HG03039 (cell line): ENCODE measurements around the gene TNFSF13.
"Not testable (repeated sequence)": the region's sequence is repeated elsewhere in the genome, so short reads cannot be mapped to it uniquely, and the experiment has no call there.

Experiments used
- ATAC-seq: cut with Tn5 transposase; IDR thresholded peaks from one replicate; pipeline ENCODE4 v1.9.1; 2021; ENCODE audit warnings: mild to moderate bottlenecking, moderate library complexity; ENCODE audit not compliant: unreplicated experiment

TNFSF13 gene

GRCh38 chr17:7589891-7590691, 31.5 kb downstream of the TNFSF13 start, which contains the start of gene SOX15:
TSS of gene SOX15 (minus strand) at chr17:7590094. CDS start at chr17:7589676, 418 bp downstream.
- no peak for ATAC-seq

- ATAC-seq: no peak
These were observed 32.2 kb downstream of the TNFSF13 start for GRCh38 chr17:7590743-7591142.

- no peak for ATAC-seq
These were observed 33.0 kb downstream of the TNFSF13 start for GRCh38 chr17:7591596-7591995.

- no peak for ATAC-seq
These were observed 34.0 kb downstream of the TNFSF13 start for GRCh38 chr17:7592422-7593021.

- no peak for ATAC-seq
These were observed 34.7 kb downstream of the TNFSF13 start for GRCh38 chr17:7593296-7593695.

- ATAC-seq: not testable (repeated sequence)
These were observed 39.0 kb downstream of the TNFSF13 start for GRCh38 chr17:7597561-7597960.

GRCh38 chr17:7606280-7606679, 47.7 kb downstream of the TNFSF13 start:
- ATAC-seq: no peak

GRCh38 chr17:7610641-7611040, 52.1 kb downstream of the TNFSF13 start:
- ATAC-seq: no peak
